ENCODE measurements around the gene PALLD.

PALLD gene

DNA sequence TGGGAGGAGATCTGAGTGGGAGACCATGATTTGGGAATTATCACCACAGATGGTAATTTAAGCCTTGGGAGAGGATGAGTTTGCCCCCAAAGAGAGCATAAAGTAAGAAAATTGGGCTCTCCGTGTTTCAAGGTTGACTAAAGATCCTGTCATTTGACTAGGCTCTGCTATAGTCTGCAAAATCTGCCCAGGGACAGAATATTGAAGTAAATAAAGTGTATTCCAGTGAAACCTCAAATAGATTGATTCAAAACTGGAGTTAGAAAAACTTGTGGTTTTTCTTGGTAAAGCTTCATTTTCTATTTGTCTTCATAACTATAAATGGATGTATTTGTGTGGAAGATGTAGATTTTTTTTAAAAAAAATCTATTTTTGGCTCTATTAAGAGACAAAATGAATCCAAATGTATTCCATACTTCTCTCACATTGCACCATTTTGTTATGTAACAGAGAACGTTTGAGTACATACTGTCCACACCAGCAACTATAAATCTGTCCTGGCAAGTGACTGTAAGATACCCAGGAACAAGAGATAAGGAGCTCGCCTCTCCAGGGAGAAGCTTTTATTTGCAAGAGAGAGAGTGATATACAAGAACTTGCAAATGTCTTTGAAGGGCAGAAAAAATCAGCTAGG, 343.0 kb downstream of the PALLD start:
- H3K4me3 ChIP-seq (ENCODE audit: low read depth, low read length), result no peak overlapping the region

GRCh38 chr4:168840392-168840763, 343.5 kb downstream of the PALLD start:
- TF ChIP-seq CTCF (IDR thresholded peaks at IDR 0.05; ENCODE audit: low read depth, low read length), result no peak
- H3K4me3 ChIP-seq (ENCODE audit: low read depth, low read length), result no peak overlapping the region

More for the DNA sequence above, 343.0 kb downstream of the PALLD start:
- TF ChIP-seq CTCF (IDR thresholded peaks at IDR 0.05; ENCODE audit: low read depth, low read length), result no peak

DNA sequence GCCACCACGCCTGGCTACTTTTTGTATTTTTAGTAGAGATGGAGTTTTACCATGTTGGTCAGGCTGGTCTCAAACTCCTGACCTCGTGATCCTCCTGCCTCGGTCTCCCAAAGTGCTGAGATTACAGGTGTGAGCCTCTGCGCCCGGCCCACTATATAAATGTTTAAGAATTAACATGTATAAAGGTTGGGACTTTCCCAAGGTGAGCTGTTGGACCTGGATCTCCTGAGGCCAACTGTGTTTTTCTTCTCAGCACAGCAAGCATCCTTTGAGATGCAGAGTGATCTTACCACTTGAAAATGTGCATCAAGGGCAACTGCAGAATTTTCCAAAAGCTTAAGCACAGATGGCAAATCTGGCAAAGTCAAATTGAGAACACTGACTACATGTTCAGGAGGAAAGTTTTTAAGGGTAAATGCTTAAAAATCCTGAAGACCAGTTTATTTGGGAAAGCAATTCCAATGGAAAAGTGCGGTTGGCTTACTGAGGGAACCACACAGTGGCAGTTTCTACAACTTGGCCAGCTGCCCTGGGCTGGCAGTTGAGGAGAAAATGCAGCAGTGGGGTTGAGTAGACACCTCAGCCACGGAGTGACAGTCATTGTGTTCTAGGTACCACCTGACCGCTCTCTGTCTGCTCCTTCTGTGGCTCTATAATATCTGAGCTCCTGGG, 344.3 kb downstream of the PALLD start:
- H3K4me3 ChIP-seq (ENCODE audit: low read depth, low read length), result no peak overlapping the region
- no peak for TF ChIP-seq CTCF (IDR thresholded peaks at IDR 0.05; ENCODE audit: low read depth, low read length)

DNA sequence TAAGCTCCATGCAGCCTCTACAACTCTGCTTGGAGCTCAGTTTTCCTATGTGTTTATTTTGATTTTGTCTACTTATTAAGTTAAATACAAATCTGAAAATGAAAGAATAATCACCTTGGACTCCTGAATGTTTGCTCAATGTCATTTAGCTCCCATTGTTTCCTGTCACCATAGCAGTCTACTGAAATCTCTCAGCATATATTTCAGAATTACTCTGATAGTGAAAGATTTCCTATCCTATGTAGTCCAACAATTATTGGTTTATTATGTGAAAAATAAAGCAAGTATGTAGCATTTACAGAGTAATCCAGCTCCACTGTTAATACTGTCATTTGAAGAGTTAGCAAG, 344.8 kb downstream of the PALLD start:
- no peak for TF ChIP-seq CTCF (IDR thresholded peaks at IDR 0.05; ENCODE audit: low read depth, low read length)
- H3K4me3 ChIP-seq (ENCODE audit: low read depth, low read length), result no peak overlapping the region

DNA sequence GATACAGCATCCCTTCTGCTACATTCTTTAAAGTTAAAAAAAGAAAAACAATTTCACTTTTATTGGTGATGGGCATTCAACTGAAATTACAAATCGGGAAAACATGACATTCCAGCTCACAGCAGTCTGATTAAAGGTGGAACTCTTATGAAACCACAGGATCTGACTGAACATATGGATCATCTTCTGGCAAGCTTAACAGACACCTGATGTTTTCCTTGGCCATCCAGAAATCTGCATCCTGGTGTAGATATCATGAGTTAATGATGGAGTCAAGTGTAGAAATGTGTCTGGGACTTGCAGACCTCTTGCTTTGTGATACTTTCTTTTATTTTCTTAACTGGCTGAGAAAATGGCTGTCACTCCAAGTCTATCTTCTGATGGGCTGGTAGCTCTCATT, 345.3 kb downstream of the PALLD start:
- no peak overlapping the region for H3K4me3 ChIP-seq (ENCODE audit: low read depth, low read length)
- TF ChIP-seq CTCF (IDR thresholded peaks at IDR 0.05; ENCODE audit: low read depth, low read length), result no peak

GRCh38 chr4:168843635-168844034, 346.8 kb downstream of the PALLD start:
- no peak overlapping the region for H3K4me3 ChIP-seq (ENCODE audit: low read depth, low read length)
- no peak for TF ChIP-seq CTCF (IDR thresholded peaks at IDR 0.05; ENCODE audit: low read depth, low read length)

GRCh38 chr4:168844353-168845049, 347.6 kb downstream of the PALLD start:
- H3K4me3 ChIP-seq (ENCODE audit: low read depth, low read length), result no peak overlapping the region; the same call in 1 of the 2 replicates
- TF ChIP-seq CTCF (IDR thresholded peaks at IDR 0.05; ENCODE audit: low read depth, low read length), result no peak

All from WI38 (cell line).